Aortic smooth muscle cell (primary cell): Measurements from ENCODE around the gene RAB15. TPM values are rescaled to one million over a fixed set of nuclear protein-coding genes. Genes with fewer than 3 reads are reported as not detected.

Experiments used
- total RNA-seq: library from RNA; depleted of rRNA; stranded (reverse); fragments of >200 nt; gene quantifications from 2 replicates; pipeline ENCODE4 v1.2.3, GENCODE V29; 2014

RAB15 gene
- 1.7 and 2.6 TPM in 2 replicates for total RNA-seq

GRCh38 chr14:64971943-64972791, at the start of gene RAB15:
RAB15 (minus strand) TSS chr14:64972336; CDS start chr14:64972076, 260 bp downstream.

GRCh38 chr14:64986648-64987437, 14.7 kb upstream of the RAB15 start, which contains the start of gene FNTB:
FNTB (plus strand) TSS chr14:64986895; CDS start chr14:64986954, 59 bp downstream.

GRCh38 chr14:64942531-64943111, 29.5 kb downstream of the RAB15 start, which contains the start of gene GPX2:
GPX2 (minus strand) TSS chr14:64942745; CDS start chr14:64942726, 19 bp downstream.

GRCh38 chr14:64914237-64915028, 57.7 kb downstream of the RAB15 start, which contains the start of gene CHURC1:
CHURC1 (plus strand) TSS chr14:64914455; CDS start chr14:64914496, 41 bp downstream.

Other genes starting within 250 kb of the RAB15 start
- under 0.01 and 0.06 TPM in 2 replicates for gene SPTB, start 92.4 kb downstream of the RAB15 start, total RNA-seq
- gene CHURC1, start 57.9 kb downstream of the RAB15 start, total RNA-seq: 40.6 and 46.8 TPM in 2 replicates
- 0.12 TPM in 1 of 2 replicates, not detected in the other for gene GPX2, start 29.6 kb downstream of the RAB15 start, total RNA-seq
- 5.5 and 5.8 TPM in 2 replicates for gene FNTB, start 14.6 kb upstream of the RAB15 start, total RNA-seq
- 46.8 and 51.2 TPM in 2 replicates for gene MAX, start 130.2 kb upstream of the RAB15 start, total RNA-seq